ENCODE data around the gene CHRFAM7A.
"Not testable (repeated sequence)": the region's sequence is repeated elsewhere in the genome, so short reads cannot be mapped to it uniquely, and the experiment has no call there.

CHRFAM7A gene

GRCh38 chr15:30386318-30386887, 6.9 kb downstream of the CHRFAM7A start:
- not testable (repeated sequence) for H4K20me1 ChIP-seq (ENCODE audit: control insufficient read depth, insufficient read depth, low read depth, low read length); H3K27ac ChIP-seq (ENCODE audit: low read depth, low read length); H3K4me3 ChIP-seq (ENCODE audit: low read length); H3K9me3 ChIP-seq (ENCODE audit: control insufficient read depth, insufficient read depth, low read length); H3K9me2 ChIP-seq (replicated peaks; ENCODE audit: control insufficient read depth, low read length); H3K36me3 ChIP-seq (ENCODE audit: control insufficient read depth, low read length); H3K4me1 ChIP-seq (ENCODE audit: control insufficient read depth, low read length); H3K79me2 ChIP-seq (ENCODE audit: control insufficient read depth, low read length); H3K27me3 ChIP-seq (ENCODE audit: control insufficient read depth, low read length); H3F3A ChIP-seq (ENCODE audit: control insufficient read depth, insufficient read depth); H3K4me2 ChIP-seq (ENCODE audit: low read length)

GRCh38 chr15:30377082-30377413, 16.3 kb downstream of the CHRFAM7A start:
- H3K27me3 ChIP-seq (ENCODE audit: control insufficient read depth, low read length); H3F3A ChIP-seq (ENCODE audit: control insufficient read depth, insufficient read depth); H3K4me2 ChIP-seq (ENCODE audit: low read length); H4K20me1 ChIP-seq (ENCODE audit: control insufficient read depth, insufficient read depth, low read depth, low read length); H3K4me3 ChIP-seq (ENCODE audit: low read length); H3K9me2 ChIP-seq (replicated peaks; ENCODE audit: control insufficient read depth, low read length); H3K36me3 ChIP-seq (ENCODE audit: control insufficient read depth, low read length); H3K9me3 ChIP-seq (ENCODE audit: control insufficient read depth, insufficient read depth, low read length); H3K27ac ChIP-seq (ENCODE audit: low read depth, low read length); H3K4me1 ChIP-seq (ENCODE audit: control insufficient read depth, low read length); H3K79me2 ChIP-seq (ENCODE audit: control insufficient read depth, low read length): not testable (repeated sequence)

GRCh38 chr15:30376375-30377081, 16.8 kb downstream of the CHRFAM7A start:
- not testable (repeated sequence) for H3K9me2 ChIP-seq (replicated peaks; ENCODE audit: control insufficient read depth, low read length); H3F3A ChIP-seq (ENCODE audit: control insufficient read depth, insufficient read depth); H3K9me3 ChIP-seq (ENCODE audit: control insufficient read depth, insufficient read depth, low read length); H3K27me3 ChIP-seq (ENCODE audit: control insufficient read depth, low read length); H3K4me2 ChIP-seq (ENCODE audit: low read length); H3K27ac ChIP-seq (ENCODE audit: low read depth, low read length); H3K79me2 ChIP-seq (ENCODE audit: control insufficient read depth, low read length); H3K4me1 ChIP-seq (ENCODE audit: control insufficient read depth, low read length); H3K4me3 ChIP-seq (ENCODE audit: low read length); H3K36me3 ChIP-seq (ENCODE audit: control insufficient read depth, low read length); H4K20me1 ChIP-seq (ENCODE audit: control insufficient read depth, insufficient read depth, low read depth, low read length)

GRCh38 chr15:30375872-30376271, 17.5 kb downstream of the CHRFAM7A start:
- H3K27ac ChIP-seq (ENCODE audit: low read depth, low read length); H3K27me3 ChIP-seq (ENCODE audit: control insufficient read depth, low read length); H3F3A ChIP-seq (ENCODE audit: control insufficient read depth, insufficient read depth); H3K4me1 ChIP-seq (ENCODE audit: control insufficient read depth, low read length); H3K9me2 ChIP-seq (replicated peaks; ENCODE audit: control insufficient read depth, low read length); H3K4me3 ChIP-seq (ENCODE audit: low read length); H3K36me3 ChIP-seq (ENCODE audit: control insufficient read depth, low read length); H4K20me1 ChIP-seq (ENCODE audit: control insufficient read depth, insufficient read depth, low read depth, low read length); H3K4me2 ChIP-seq (ENCODE audit: low read length); H3K79me2 ChIP-seq (ENCODE audit: control insufficient read depth, low read length); H3K9me3 ChIP-seq (ENCODE audit: control insufficient read depth, insufficient read depth, low read length): not testable (repeated sequence)

- not testable (repeated sequence) for H3K4me1 ChIP-seq (ENCODE audit: control insufficient read depth, low read length); H3K27ac ChIP-seq (ENCODE audit: low read depth, low read length); H3K9me2 ChIP-seq (replicated peaks; ENCODE audit: control insufficient read depth, low read length); H3K36me3 ChIP-seq (ENCODE audit: control insufficient read depth, low read length); H4K20me1 ChIP-seq (ENCODE audit: control insufficient read depth, insufficient read depth, low read depth, low read length); H3F3A ChIP-seq (ENCODE audit: control insufficient read depth, insufficient read depth); H3K79me2 ChIP-seq (ENCODE audit: control insufficient read depth, low read length); H3K4me2 ChIP-seq (ENCODE audit: low read length); H3K27me3 ChIP-seq (ENCODE audit: control insufficient read depth, low read length); H3K9me3 ChIP-seq (ENCODE audit: control insufficient read depth, insufficient read depth, low read length); H3K4me3 ChIP-seq (ENCODE audit: low read length)
Observed at GRCh38 chr15:30374862-30375261, 18.5 kb downstream of the CHRFAM7A start.

- not testable (repeated sequence) for H3K4me2 ChIP-seq (ENCODE audit: low read length); H3K4me3 ChIP-seq (ENCODE audit: low read length); H3K27ac ChIP-seq (ENCODE audit: low read depth, low read length); H3K36me3 ChIP-seq (ENCODE audit: control insufficient read depth, low read length); H3K9me2 ChIP-seq (replicated peaks; ENCODE audit: control insufficient read depth, low read length); H3K79me2 ChIP-seq (ENCODE audit: control insufficient read depth, low read length); H3K4me1 ChIP-seq (ENCODE audit: control insufficient read depth, low read length); H4K20me1 ChIP-seq (ENCODE audit: control insufficient read depth, insufficient read depth, low read depth, low read length); H3K27me3 ChIP-seq (ENCODE audit: control insufficient read depth, low read length); H3K9me3 ChIP-seq (ENCODE audit: control insufficient read depth, insufficient read depth, low read length); H3F3A ChIP-seq (ENCODE audit: control insufficient read depth, insufficient read depth)
Observed at GRCh38 chr15:30368271-30368670, 25.1 kb downstream of the CHRFAM7A start.

GRCh38 chr15:30367246-30367645, 26.1 kb downstream of the CHRFAM7A start:
- not testable (repeated sequence) for H3K4me3 ChIP-seq (ENCODE audit: low read length)

GRCh38 chr15:30361404-30361803, 31.9 kb downstream of the CHRFAM7A start:
- H3K27ac ChIP-seq (ENCODE audit: low read depth, low read length); H3K9me2 ChIP-seq (replicated peaks; ENCODE audit: control insufficient read depth, low read length); H3K4me2 ChIP-seq (ENCODE audit: low read length); H3K27me3 ChIP-seq (ENCODE audit: control insufficient read depth, low read length); H3K36me3 ChIP-seq (ENCODE audit: control insufficient read depth, low read length); H3K4me3 ChIP-seq (ENCODE audit: low read length); H3K79me2 ChIP-seq (ENCODE audit: control insufficient read depth, low read length); H3F3A ChIP-seq (ENCODE audit: control insufficient read depth, insufficient read depth); H3K4me1 ChIP-seq (ENCODE audit: control insufficient read depth, low read length); H3K9me3 ChIP-seq (ENCODE audit: control insufficient read depth, insufficient read depth, low read length); H4K20me1 ChIP-seq (ENCODE audit: control insufficient read depth, insufficient read depth, low read depth, low read length): not testable (repeated sequence)

More at GRCh38 chr15:30367246-30367645, 26.1 kb downstream of the CHRFAM7A start:
- H3K27me3 ChIP-seq (ENCODE audit: control insufficient read depth, low read length); H3K9me2 ChIP-seq (replicated peaks; ENCODE audit: control insufficient read depth, low read length); H4K20me1 ChIP-seq (ENCODE audit: control insufficient read depth, insufficient read depth, low read depth, low read length); H3K36me3 ChIP-seq (ENCODE audit: control insufficient read depth, low read length); H3K4me2 ChIP-seq (ENCODE audit: low read length); H3K79me2 ChIP-seq (ENCODE audit: control insufficient read depth, low read length); H3F3A ChIP-seq (ENCODE audit: control insufficient read depth, insufficient read depth); H3K27ac ChIP-seq (ENCODE audit: low read depth, low read length); H3K9me3 ChIP-seq (ENCODE audit: control insufficient read depth, insufficient read depth, low read length); H3K4me1 ChIP-seq (ENCODE audit: control insufficient read depth, low read length): not testable (repeated sequence)

Data from DOHH2 (cell line).